ENCODE results near the gene ASPN. TPM values are rescaled to one million over a fixed set of nuclear protein-coding genes. Genes with fewer than 3 reads are reported as not detected.

The ASPN gene
- total and polyA plus RNA-seq, 2 of the 13 experiments (the other 11 are each of a cell fraction or from before 2014, with no cell fraction given): not detected

DNA sequence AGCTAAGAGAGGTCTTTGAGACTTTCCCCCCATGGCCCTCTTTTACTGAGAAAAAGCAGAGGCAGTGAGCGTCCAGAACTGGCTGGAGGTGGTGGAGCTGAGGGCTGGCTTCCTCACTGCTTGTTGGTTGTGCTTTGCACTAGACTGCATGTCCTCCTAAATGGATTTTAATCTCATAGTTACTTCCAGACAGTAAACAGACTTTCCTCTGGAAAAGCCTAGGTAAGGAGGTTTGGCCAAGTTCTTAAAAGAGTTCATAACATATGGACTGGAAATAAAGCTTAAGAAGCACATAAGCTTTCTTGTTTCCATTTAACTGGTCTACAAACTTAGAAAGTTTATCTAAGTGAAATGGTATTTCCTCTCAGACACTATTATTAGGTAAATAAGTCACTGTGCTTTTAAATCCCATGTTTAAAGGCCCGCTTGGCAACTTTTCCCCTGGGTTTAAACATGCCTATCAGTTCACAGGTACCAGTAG, 2.0 kb downstream of the ASPN start:
- peaks cover 13% of the 10 kb centered on the region for H3K4me1 ChIP-seq (ENCODE audit: insufficient read depth, low read length)
- no peaks in the 10 kb centered on the region for H3K36me3 ChIP-seq (replicated peaks in 1 of 2; ENCODE audit: control insufficient read depth in 1 of 2, insufficient read depth in 2 of 2, low read length in 2 of 2)
- no peak overlapping the region for H3K9ac ChIP-seq (ENCODE audit: insufficient read depth, low read depth, low read length)
- H3K79me2 ChIP-seq (ENCODE audit: insufficient read depth, low read length): no peaks in the 10 kb centered on the region
- no peaks in the 10 kb centered on the region for H3K27me3 ChIP-seq (ENCODE audit: control insufficient read depth in 1 of 2, insufficient read depth in 2 of 2, low read length in 2 of 2)
- H2AFZ ChIP-seq (ENCODE audit: low read length): no peak overlapping the region
- H3K4me3 ChIP-seq (replicated peaks in 1 of 3; ENCODE audit: insufficient read depth in 1 of 3, low read depth in 2 of 3, low read length in 3 of 3): no peak overlapping the region
- CTCF ChIA-PET (ENCODE audit: low intra/inter-chr PET ratio, low total read pairs): no interaction called here
- DNase-seq (ENCODE audit: low spot score): no peak
- H3K4me2 ChIP-seq (ENCODE audit: low read depth, low read length): no peak overlapping the region
- H3K27ac ChIP-seq (ENCODE audit: extremely low read length, insufficient read depth, low read length): no peak overlapping the region
- H4K20me1 ChIP-seq (ENCODE audit: insufficient read depth, low read length): no peaks in the 10 kb centered on the region
- no peaks in the 10 kb centered on the region for H3K9me3 ChIP-seq (ENCODE audit: low read length)
- in situ Hi-C loops (cut with HindIII; ENCODE audit: extremely low pct_ligation_motif_present, low pct_unique_long_range_greater_than_20kb) (no loop called here), intact Hi-C loops (cut with micrococcal nuclease; ENCODE audit: unreplicated experiment) (no loop called here)
- no peak for FAIRE-seq
- ATAC-seq: no peak
- POLR2A ChIA-PET: no interaction called here
- 83% methylated on average over 2 of the region's 2 CpGs for WGBS (ENCODE audit: low lambda C conversion rate)
- no TSS peak for BruUV-seq (replicated peaks)
- no peak for TF ChIP-seq GTF3A (CRISPR knock-in tag; conservative IDR thresholded peaks at IDR 0.05)
- TF ChIP-seq MTF2 (CRISPR knock-in tag; IDR thresholded peaks at IDR 0.05; ENCODE audit: borderline replicate concordance): no peak
- TF ChIP-seq, protein P1, sequence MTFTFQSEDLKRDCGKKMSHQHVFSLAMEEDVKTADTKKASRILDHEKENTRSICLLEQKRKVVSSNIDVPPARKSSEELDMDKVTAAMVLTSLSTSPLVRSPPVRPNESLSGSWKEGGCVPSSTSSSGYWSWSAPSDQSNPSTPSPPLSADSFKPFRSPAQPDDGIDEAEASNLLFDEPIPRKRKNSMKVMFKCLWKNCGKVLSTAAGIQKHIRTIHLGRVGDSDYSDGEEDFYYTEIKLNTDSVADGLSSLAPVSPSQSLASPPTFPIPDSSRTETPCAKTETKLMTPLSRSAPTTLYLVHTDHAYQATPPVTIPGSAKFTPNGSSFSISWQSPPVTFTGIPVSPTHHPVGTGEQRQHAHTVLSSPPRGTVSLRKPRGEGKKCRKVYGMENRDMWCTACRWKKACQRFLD (CRISPR knock-in tag; IDR thresholded peaks at IDR 0.05; ENCODE audit: borderline replicate concordance): no peak
- no peak for TF ChIP-seq PAF1 (CRISPR knock-in tag; IDR thresholded peaks at IDR 0.05)
- TF ChIP-seq ZNF329 (CRISPR knock-in tag; IDR thresholded peaks at IDR 0.05; ENCODE audit: low read depth): no peak
- TF ChIP-seq ZNF335 (CRISPR knock-in tag; IDR thresholded peaks at IDR 0.05): no peak
- no peak for TF ChIP-seq ZMYM3 (CRISPR knock-in tag; IDR thresholded peaks at IDR 0.05)
- TF ChIP-seq, protein P2, sequence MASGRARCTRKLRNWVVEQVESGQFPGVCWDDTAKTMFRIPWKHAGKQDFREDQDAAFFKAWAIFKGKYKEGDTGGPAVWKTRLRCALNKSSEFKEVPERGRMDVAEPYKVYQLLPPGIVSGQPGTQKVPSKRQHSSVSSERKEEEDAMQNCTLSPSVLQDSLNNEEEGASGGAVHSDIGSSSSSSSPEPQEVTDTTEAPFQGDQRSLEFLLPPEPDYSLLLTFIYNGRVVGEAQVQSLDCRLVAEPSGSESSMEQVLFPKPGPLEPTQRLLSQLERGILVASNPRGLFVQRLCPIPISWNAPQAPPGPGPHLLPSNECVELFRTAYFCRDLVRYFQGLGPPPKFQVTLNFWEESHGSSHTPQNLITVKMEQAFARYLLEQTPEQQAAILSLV (CRISPR knock-in tag; IDR thresholded peaks at IDR 0.05; ENCODE audit: borderline replicate concordance): no peak
- TF ChIP-seq TCF7 (IDR thresholded peaks at IDR 0.05; ENCODE audit: low read depth): no peak
- no peak for TF ChIP-seq SALL1 (CRISPR knock-in tag; IDR thresholded peaks at IDR 0.05)
- no peak for TF ChIP-seq NFE2L2 (IDR thresholded peaks at IDR 0.05; ENCODE audit: low read length)
- TF ChIP-seq ZNF782 (CRISPR knock-in tag; IDR thresholded peaks at IDR 0.05; ENCODE audit: borderline replicate concordance): no peak
- TF ChIP-seq, protein P3, sequence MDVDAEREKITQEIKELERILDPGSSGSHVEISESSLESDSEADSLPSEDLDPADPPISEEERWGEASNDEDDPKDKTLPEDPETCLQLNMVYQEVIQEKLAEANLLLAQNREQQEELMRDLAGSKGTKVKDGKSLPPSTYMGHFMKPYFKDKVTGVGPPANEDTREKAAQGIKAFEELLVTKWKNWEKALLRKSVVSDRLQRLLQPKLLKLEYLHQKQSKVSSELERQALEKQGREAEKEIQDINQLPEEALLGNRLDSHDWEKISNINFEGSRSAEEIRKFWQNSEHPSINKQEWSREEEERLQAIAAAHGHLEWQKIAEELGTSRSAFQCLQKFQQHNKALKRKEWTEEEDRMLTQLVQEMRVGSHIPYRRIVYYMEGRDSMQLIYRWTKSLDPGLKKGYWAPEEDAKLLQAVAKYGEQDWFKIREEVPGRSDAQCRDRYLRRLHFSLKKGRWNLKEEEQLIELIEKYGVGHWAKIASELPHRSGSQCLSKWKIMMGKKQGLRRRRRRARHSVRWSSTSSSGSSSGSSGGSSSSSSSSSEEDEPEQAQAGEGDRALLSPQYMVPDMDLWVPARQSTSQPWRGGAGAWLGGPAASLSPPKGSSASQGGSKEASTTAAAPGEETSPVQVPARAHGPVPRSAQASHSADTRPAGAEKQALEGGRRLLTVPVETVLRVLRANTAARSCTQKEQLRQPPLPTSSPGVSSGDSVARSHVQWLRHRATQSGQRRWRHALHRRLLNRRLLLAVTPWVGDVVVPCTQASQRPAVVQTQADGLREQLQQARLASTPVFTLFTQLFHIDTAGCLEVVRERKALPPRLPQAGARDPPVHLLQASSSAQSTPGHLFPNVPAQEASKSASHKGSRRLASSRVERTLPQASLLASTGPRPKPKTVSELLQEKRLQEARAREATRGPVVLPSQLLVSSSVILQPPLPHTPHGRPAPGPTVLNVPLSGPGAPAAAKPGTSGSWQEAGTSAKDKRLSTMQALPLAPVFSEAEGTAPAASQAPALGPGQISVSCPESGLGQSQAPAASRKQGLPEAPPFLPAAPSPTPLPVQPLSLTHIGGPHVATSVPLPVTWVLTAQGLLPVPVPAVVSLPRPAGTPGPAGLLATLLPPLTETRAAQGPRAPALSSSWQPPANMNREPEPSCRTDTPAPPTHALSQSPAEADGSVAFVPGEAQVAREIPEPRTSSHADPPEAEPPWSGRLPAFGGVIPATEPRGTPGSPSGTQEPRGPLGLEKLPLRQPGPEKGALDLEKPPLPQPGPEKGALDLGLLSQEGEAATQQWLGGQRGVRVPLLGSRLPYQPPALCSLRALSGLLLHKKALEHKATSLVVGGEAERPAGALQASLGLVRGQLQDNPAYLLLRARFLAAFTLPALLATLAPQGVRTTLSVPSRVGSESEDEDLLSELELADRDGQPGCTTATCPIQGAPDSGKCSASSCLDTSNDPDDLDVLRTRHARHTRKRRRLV (CRISPR knock-in tag; IDR thresholded peaks at IDR 0.05): no peak
- TF ChIP-seq, protein P4, sequence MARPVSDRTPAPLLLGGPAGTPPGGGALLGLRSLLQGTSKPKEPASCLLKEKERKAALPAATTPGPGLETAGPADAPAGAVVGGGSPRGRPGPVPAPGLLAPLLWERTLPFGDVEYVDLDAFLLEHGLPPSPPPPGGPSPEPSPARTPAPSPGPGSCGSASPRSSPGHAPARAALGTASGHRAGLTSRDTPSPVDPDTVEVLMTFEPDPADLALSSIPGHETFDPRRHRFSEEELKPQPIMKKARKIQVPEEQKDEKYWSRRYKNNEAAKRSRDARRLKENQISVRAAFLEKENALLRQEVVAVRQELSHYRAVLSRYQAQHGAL (CRISPR knock-in tag; IDR thresholded peaks at IDR 0.05; ENCODE audit: not compliant biosample characterization): no peak
- no peak for TF ChIP-seq JDP2 (CRISPR knock-in tag; IDR thresholded peaks at IDR 0.05; ENCODE audit: borderline replicate concordance)
- TF ChIP-seq NFE2 (CRISPR knock-in tag; IDR thresholded peaks at IDR 0.05): no peak
- TF ChIP-seq, protein P5, sequence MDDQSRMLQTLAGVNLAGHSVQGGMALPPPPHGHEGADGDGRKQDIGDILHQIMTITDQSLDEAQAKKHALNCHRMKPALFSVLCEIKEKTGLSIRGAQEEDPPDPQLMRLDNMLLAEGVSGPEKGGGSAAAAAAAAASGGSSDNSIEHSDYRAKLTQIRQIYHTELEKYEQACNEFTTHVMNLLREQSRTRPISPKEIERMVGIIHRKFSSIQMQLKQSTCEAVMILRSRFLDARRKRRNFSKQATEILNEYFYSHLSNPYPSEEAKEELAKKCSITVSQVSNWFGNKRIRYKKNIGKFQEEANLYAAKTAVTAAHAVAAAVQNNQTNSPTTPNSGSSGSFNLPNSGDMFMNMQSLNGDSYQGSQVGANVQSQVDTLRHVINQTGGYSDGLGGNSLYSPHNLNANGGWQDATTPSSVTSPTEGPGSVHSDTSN (CRISPR knock-in tag; IDR thresholded peaks at IDR 0.05; ENCODE audit: borderline replicate concordance): no peak

All from HepG2 (cell line).